K562 (cell line): Measurements from ENCODE around the gene ZNF853. TPM values are rescaled to one million over a fixed set of nuclear protein-coding genes. Genes with fewer than 3 reads are reported as not detected.
A peak's percentile ranks its signal among the peaks of the same experiment; 100 is the strongest.

ENCODE experiments used
- CREM ChIP-seq: IDR thresholded peaks from 2 replicates; pipeline ENCODE4 v1.6.1; 2014; ENCODE audit warnings: antibody characterized with exemption, low read depth
- GABPA ChIP-seq: fragments of 200-800 bp; sonication (Bioruptor generic); conservative IDR thresholded peaks from 2 replicates; pipeline ENCODE4 v1.6.1; 2016; ENCODE audit warnings: low read depth, missing genetic modification characterization, missing compliant biosample characterization
- GATAD2B ChIP-seq: fragments of 450-650 bp; IDR thresholded peaks from 2 replicates; pipeline ENCODE4 v1.6.1; 2017; ENCODE audit warnings: mild to moderate bottlenecking, borderline replicate concordance
- GMEB1 ChIP-seq: fragments of 250-450 bp; sonication (Bioruptor Pico); IDR thresholded peaks from 2 replicates; pipeline ENCODE4 v1.4.0; 2020; ENCODE audit warnings: mild to moderate bottlenecking
- KAT7 ChIP-seq: sonication (generic); formaldehyde crosslinking; IDR thresholded peaks from 2 replicates; pipeline ENCODE4 v1.8.0; 2022; ENCODE audit warnings: missing genetic modification reagents, mild to moderate bottlenecking, borderline replicate concordance
- SIX5 ChIP-seq, 2 experiments: IDR thresholded peaks; 2 replicates each; pipeline ENCODE4 v1.6.1; 2011; ENCODE audit warnings: low read length in 2 of 2, borderline replicate concordance in 1 of 2, low read depth in 1 of 2, mild to moderate bottlenecking in 1 of 2, moderate library complexity in 1 of 2; ENCODE audit not compliant: insufficient read depth in 1 of 2
- SMAD1 ChIP-seq: fragments of 150-350 bp; IDR thresholded peaks from 2 replicates; pipeline ENCODE4 v1.6.1; 2014; ENCODE audit warnings: low read length, low read depth; ENCODE audit not compliant: partially characterized antibody
- U2AF1 ChIP-seq: fragments of 200-400 bp; formaldehyde crosslinking; optimal IDR thresholded peaks from 2 replicates; pipeline ENCODE3; 2017; ENCODE audit warnings: mild to moderate bottlenecking, low read depth, low read length, moderate library complexity
- ZNF212 ChIP-seq: fragments of 450-650 bp; formaldehyde crosslinking; IDR thresholded peaks from 2 replicates; pipeline ENCODE4 v1.4.0; 2020; ENCODE audit warnings: mild to moderate bottlenecking
- polyA plus RNA-seq, 8 experiments: library from polyadenylated mRNA; depleted of rRNA in 4 of 8; stranded (reverse) in 5 of 8; unstranded in 3 of 8; fragments of >200 nt; fragmentation: Nextera tagmentation in 2 of 8; fragmentation: Illumina TruSeq in 1 of 8; extraction: Ambion mirVana in 2 of 8; extraction: Trizol in 1 of 8; gene quantifications; 2 replicates each; pipeline versions ENCODE4 v1.2.1 to v1.2.3, GENCODE V29; 2011 to 2014; ENCODE audit warnings: inconsistent platforms in 1 of 8, missing spikeins in 1 of 8
- total RNA-seq, 7 experiments: library from RNA; depleted of rRNA in 6 of 7; stranded (reverse); fragments of >200 nt in 6 of 7; fragmentation: Illumina TruSeq in 2 of 7; extraction: Trizol in 2 of 7; gene quantifications; 2 replicates each; pipeline versions ENCODE4 v1.2.1 to v1.2.3, GENCODE V29; 2011 to 2021; ENCODE audit warnings: low replicate concordance in 1 of 7
- TF ChIP-seq, protein P1 (sequence below): fragments of 450-650 bp; IDR thresholded peaks from 2 replicates; pipeline ENCODE4 v1.6.1; 2016; ENCODE audit warnings: mild to moderate bottlenecking, moderate library complexity
- TF ChIP-seq, protein P2 (sequence below): fragments of 250-450 bp; sonication (Bioruptor Pico); IDR thresholded peaks from 2 replicates; pipeline ENCODE4 v1.8.0; 2022; ENCODE audit warnings: inconsistent platforms, mild to moderate bottlenecking, moderate library complexity, borderline replicate concordance

Gene ZNF853
- total and polyA plus RNA-seq, 9 of the 15 experiments (the other 6 are each of a cell fraction or from before 2014, with no cell fraction given): 0.03 TPM; not detected in 8

DNA sequence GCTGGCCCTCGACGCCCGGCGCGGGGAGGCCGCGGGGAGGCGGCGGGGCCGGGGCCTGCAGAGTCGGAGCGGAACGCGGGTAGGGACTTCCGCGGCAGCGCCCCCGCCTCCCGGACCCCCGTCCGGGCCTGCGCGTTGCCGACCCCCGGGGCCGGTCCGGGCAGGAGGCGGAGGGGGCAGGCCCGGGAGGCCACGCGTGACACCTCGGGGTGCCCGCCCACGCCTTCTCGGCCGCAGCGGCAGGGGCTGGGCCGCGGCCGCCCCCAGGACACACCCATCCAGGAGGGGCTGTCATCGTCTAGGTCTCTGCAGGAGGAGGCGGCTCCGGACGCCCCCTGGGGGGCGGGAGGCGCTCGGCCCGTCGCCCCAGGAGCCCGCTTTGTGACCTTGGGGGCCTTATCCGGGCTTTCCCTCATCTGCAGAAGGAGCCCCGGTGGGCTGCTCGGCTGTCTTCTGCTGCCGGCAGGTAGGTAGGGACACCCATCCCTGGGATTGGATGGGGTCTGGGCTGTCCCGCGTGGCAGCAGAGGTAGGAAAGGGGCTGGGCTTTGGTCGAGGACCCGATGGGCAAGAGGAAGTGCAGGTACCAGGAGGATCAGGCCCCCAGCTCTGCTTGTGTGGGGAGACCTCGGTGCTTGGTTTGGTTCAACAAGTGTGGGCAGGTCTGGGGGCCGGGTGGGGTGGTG is 22.3 kb downstream of the ZNF853 start (continued):
- TF ChIP-seq, protein P1, sequence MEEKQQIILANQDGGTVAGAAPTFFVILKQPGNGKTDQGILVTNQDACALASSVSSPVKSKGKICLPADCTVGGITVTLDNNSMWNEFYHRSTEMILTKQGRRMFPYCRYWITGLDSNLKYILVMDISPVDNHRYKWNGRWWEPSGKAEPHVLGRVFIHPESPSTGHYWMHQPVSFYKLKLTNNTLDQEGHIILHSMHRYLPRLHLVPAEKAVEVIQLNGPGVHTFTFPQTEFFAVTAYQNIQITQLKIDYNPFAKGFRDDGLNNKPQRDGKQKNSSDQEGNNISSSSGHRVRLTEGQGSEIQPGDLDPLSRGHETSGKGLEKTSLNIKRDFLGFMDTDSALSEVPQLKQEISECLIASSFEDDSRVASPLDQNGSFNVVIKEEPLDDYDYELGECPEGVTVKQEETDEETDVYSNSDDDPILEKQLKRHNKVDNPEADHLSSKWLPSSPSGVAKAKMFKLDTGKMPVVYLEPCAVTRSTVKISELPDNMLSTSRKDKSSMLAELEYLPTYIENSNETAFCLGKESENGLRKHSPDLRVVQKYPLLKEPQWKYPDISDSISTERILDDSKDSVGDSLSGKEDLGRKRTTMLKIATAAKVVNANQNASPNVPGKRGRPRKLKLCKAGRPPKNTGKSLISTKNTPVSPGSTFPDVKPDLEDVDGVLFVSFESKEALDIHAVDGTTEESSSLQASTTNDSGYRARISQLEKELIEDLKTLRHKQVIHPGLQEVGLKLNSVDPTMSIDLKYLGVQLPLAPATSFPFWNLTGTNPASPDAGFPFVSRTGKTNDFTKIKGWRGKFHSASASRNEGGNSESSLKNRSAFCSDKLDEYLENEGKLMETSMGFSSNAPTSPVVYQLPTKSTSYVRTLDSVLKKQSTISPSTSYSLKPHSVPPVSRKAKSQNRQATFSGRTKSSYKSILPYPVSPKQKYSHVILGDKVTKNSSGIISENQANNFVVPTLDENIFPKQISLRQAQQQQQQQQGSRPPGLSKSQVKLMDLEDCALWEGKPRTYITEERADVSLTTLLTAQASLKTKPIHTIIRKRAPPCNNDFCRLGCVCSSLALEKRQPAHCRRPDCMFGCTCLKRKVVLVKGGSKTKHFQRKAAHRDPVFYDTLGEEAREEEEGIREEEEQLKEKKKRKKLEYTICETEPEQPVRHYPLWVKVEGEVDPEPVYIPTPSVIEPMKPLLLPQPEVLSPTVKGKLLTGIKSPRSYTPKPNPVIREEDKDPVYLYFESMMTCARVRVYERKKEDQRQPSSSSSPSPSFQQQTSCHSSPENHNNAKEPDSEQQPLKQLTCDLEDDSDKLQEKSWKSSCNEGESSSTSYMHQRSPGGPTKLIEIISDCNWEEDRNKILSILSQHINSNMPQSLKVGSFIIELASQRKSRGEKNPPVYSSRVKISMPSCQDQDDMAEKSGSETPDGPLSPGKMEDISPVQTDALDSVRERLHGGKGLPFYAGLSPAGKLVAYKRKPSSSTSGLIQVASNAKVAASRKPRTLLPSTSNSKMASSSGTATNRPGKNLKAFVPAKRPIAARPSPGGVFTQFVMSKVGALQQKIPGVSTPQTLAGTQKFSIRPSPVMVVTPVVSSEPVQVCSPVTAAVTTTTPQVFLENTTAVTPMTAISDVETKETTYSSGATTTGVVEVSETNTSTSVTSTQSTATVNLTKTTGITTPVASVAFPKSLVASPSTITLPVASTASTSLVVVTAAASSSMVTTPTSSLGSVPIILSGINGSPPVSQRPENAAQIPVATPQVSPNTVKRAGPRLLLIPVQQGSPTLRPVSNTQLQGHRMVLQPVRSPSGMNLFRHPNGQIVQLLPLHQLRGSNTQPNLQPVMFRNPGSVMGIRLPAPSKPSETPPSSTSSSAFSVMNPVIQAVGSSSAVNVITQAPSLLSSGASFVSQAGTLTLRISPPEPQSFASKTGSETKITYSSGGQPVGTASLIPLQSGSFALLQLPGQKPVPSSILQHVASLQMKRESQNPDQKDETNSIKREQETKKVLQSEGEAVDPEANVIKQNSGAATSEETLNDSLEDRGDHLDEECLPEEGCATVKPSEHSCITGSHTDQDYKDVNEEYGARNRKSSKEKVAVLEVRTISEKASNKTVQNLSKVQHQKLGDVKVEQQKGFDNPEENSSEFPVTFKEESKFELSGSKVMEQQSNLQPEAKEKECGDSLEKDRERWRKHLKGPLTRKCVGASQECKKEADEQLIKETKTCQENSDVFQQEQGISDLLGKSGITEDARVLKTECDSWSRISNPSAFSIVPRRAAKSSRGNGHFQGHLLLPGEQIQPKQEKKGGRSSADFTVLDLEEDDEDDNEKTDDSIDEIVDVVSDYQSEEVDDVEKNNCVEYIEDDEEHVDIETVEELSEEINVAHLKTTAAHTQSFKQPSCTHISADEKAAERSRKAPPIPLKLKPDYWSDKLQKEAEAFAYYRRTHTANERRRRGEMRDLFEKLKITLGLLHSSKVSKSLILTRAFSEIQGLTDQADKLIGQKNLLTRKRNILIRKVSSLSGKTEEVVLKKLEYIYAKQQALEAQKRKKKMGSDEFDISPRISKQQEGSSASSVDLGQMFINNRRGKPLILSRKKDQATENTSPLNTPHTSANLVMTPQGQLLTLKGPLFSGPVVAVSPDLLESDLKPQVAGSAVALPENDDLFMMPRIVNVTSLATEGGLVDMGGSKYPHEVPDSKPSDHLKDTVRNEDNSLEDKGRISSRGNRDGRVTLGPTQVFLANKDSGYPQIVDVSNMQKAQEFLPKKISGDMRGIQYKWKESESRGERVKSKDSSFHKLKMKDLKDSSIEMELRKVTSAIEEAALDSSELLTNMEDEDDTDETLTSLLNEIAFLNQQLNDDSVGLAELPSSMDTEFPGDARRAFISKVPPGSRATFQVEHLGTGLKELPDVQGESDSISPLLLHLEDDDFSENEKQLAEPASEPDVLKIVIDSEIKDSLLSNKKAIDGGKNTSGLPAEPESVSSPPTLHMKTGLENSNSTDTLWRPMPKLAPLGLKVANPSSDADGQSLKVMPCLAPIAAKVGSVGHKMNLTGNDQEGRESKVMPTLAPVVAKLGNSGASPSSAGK: peak; percentile 44; the same call in 1 of the 2 replicates
- TF ChIP-seq GABPA (tag) (no peak), ZNF212 (CRISPR knock-in tag) (no peak), KAT7 (no peak), GMEB1 (CRISPR knock-in tag) (no peak), SIX5 (IDR thresholded peaks at IDR 0.05; ENCODE audit: borderline replicate concordance in 1 of 2, insufficient read depth in 1 of 2, low read depth in 1 of 2, low read length in 2 of 2) (0 out of 4 replicates have a peak, but pooled peaks of 1 of the 2 experiments have one; percentile 11), SMAD1 (no peak), CREM (peak; percentile 54; the same call in 1 of the 2 replicates), GATAD2B (no peak; the same call in 1 of the 2 replicates), U2AF1 (no peak)
- TF ChIP-seq, protein P2, sequence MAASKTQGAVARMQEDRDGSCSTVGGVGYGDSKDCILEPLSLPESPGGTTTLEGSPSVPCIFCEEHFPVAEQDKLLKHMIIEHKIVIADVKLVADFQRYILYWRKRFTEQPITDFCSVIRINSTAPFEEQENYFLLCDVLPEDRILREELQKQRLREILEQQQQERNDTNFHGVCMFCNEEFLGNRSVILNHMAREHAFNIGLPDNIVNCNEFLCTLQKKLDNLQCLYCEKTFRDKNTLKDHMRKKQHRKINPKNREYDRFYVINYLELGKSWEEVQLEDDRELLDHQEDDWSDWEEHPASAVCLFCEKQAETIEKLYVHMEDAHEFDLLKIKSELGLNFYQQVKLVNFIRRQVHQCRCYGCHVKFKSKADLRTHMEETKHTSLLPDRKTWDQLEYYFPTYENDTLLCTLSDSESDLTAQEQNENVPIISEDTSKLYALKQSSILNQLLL: no peak
